ENCODE data around the gene NCKAP5.
A peak's percentile ranks its signal among the peaks of the same experiment; 100 is the strongest.

NCKAP5 gene

GRCh38 chr2:132766573-132766972 is 801.7 kb downstream of the NCKAP5 start:
- peak; percentile 91 for DNase-seq

- DNase-seq: no peak
Observed at GRCh38 chr2:132761437-132761836, 806.8 kb downstream of the NCKAP5 start.

GRCh38 chr2:132760971-132761370 is 807.3 kb downstream of the NCKAP5 start:
- no peak for DNase-seq

- no peak for DNase-seq
Observed at GRCh38 chr2:132760405-132760804, 807.9 kb downstream of the NCKAP5 start.

- no peak for DNase-seq
Observed at GRCh38 chr2:132758995-132759394, 809.3 kb downstream of the NCKAP5 start.

GRCh38 chr2:132757676-132758075 is 810.6 kb downstream of the NCKAP5 start:
- DNase-seq: no peak

GRCh38 chr2:132757002-132757589 is 811.2 kb downstream of the NCKAP5 start:
- DNase-seq: no peak

GRCh38 chr2:132754867-132755472 is 813.3 kb downstream of the NCKAP5 start:
- no peak for DNase-seq

- no peak for DNase-seq
Observed at GRCh38 chr2:132754392-132754791, 813.9 kb downstream of the NCKAP5 start.

- DNase-seq: no peak
Observed at GRCh38 chr2:132752421-132753206, 815.6 kb downstream of the NCKAP5 start.

- DNase-seq: no peak
Observed at GRCh38 chr2:132751836-132752235, 816.4 kb downstream of the NCKAP5 start.

GRCh38 chr2:132750606-132751005 is 817.7 kb downstream of the NCKAP5 start:
- DNase-seq: no peak

GRCh38 chr2:132747046-132747445 is 821.2 kb downstream of the NCKAP5 start:
- no peak for DNase-seq

- no peak for DNase-seq
Observed at GRCh38 chr2:132741754-132742153, 826.5 kb downstream of the NCKAP5 start.

GRCh38 chr2:132740081-132740720 is 828.1 kb downstream of the NCKAP5 start:
- no peak for DNase-seq

- no peak for DNase-seq
Observed at GRCh38 chr2:132738223-132738622, 830.0 kb downstream of the NCKAP5 start.

- DNase-seq: no peak
Observed at GRCh38 chr2:132736059-132736458, 832.2 kb downstream of the NCKAP5 start.

- DNase-seq: no peak
Observed at GRCh38 chr2:132734961-132735360, 833.3 kb downstream of the NCKAP5 start.

- DNase-seq: no peak
Observed at GRCh38 chr2:132733094-132733493, 835.2 kb downstream of the NCKAP5 start.

GRCh38 chr2:132732694-132733093 is 835.6 kb downstream of the NCKAP5 start:
- no peak for DNase-seq

GRCh38 chr2:132731441-132731840 is 836.8 kb downstream of the NCKAP5 start:
- DNase-seq: no peak

- DNase-seq: no peak
Observed at GRCh38 chr2:132730611-132731010, 837.7 kb downstream of the NCKAP5 start.

GRCh38 chr2:132729522-132729921 is 838.7 kb downstream of the NCKAP5 start:
- no peak for DNase-seq

- DNase-seq: peak; percentile 33
Observed at GRCh38 chr2:132726155-132726554, 842.1 kb downstream of the NCKAP5 start.
